Erythroblast (primary cell): ENCODE measurements around the gene MICAL2.

Source experiments
- GATA1 ChIP-seq: IDR thresholded peaks from 2 replicates; pipeline ENCODE4 v1.6.1; 2011; ENCODE audit warnings: low read depth, mild to moderate bottlenecking, control low read depth, low read length, moderate library complexity
- POLR2A ChIP-seq: IDR thresholded peaks from 2 replicates; pipeline ENCODE4 v1.6.1; 2011; ENCODE audit warnings: mild to moderate bottlenecking, low read length

- no peak for TF ChIP-seq POLR2A
- no peak for TF ChIP-seq GATA1
Observed at GRCh38 chr11:12251666-12252560, 141.5 kb downstream of the MICAL2 start.
